ENCODE data around the gene ADAMTS2. TPM values are rescaled to one million over a fixed set of nuclear protein-coding genes. Genes with fewer than 3 reads are reported as not detected.

ADAMTS2 gene
- total and polyA plus RNA-seq, 12 donors, result 4.3 to 70.3 (median 22.4) TPM

DNA sequence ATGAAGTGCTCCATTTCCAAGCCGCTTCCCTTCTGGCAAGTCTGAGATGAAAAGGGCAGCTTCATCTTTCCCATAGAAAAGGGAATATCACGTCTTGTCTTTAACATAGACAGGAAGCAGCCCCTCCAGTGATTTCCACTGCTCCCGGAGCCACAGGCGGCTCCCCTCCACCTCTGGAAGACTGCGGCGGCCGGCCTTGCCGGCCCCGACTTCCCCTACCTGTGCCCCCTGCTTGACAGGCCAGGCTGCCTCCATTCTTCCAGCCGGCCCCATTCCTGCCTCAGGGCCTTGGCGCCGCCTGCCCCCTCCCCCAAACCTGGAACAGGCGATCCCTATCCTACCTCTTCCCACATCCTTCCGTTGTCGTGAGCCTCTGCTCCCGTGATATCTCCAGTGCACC is 143.3 kb downstream of the ADAMTS2 start:
- Histone ChIP-seq H3K27ac (no peak overlapping the region), H3K9me3 (replicated peaks in 1 of 3) (no peaks in the 10 kb centered on the region), H3K4me3 (no peak overlapping the region), H3K4me1 (replicated peaks in 1 of 2) (no peaks in the 10 kb centered on the region), H3K36me3 (replicated peaks in 1 of 2) (no peaks in the 10 kb centered on the region), H3K27me3 (no peaks in the 10 kb centered on the region)
- no peak for DNase-seq
- TF ChIP-seq, protein P1, sequence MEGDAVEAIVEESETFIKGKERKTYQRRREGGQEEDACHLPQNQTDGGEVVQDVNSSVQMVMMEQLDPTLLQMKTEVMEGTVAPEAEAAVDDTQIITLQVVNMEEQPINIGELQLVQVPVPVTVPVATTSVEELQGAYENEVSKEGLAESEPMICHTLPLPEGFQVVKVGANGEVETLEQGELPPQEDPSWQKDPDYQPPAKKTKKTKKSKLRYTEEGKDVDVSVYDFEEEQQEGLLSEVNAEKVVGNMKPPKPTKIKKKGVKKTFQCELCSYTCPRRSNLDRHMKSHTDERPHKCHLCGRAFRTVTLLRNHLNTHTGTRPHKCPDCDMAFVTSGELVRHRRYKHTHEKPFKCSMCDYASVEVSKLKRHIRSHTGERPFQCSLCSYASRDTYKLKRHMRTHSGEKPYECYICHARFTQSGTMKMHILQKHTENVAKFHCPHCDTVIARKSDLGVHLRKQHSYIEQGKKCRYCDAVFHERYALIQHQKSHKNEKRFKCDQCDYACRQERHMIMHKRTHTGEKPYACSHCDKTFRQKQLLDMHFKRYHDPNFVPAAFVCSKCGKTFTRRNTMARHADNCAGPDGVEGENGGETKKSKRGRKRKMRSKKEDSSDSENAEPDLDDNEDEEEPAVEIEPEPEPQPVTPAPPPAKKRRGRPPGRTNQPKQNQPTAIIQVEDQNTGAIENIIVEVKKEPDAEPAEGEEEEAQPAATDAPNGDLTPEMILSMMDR (IDR thresholded peaks at IDR 0.05), result no peak
- TF ChIP-seq POLR2A (IDR thresholded peaks at IDR 0.05), result no peak
- WGBS, 4 donors, result 82 to 86% (median 82%) methylated on average over 16 of the region's 16 CpGs
- intact Hi-C loops (cut with DNase I), result no loop called here

DNA sequence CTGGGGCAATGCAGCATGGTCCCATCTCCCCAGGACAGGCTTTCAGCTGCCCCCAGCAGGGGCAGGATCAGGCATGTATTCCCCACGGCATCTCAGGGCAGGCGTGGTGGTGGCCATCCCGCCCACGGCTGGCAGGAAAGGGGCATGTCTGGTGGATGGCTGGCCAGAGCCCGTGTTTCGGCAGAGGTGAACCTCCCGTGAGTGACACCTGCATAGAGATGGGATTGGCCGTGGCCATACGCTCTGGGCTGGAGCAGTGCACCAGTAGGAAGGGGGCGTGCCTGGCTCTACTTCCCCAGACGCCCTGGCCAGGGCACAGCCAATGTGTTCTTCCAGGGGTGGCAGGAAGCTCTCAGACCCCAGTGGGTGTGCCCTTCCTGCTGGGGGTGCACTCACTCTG is 146.0 kb downstream of the ADAMTS2 start:
- DNase-seq, result no peak
- H3K27ac ChIP-seq, result no peak overlapping the region
- no peaks in the 10 kb centered on the region for H3K4me1 ChIP-seq (replicated peaks in 1 of 2)
- intact Hi-C loops (cut with DNase I), result no loop called here
- 86 to 94% (median 90%) methylated on average over 6 to 11 of the region's 11 CpGs for WGBS, 4 donors
- H3K27me3 ChIP-seq, result no peaks in the 10 kb centered on the region
- no peaks in the 10 kb centered on the region for H3K9me3 ChIP-seq (replicated peaks in 1 of 3)
- no peaks in the 10 kb centered on the region for H3K36me3 ChIP-seq (replicated peaks in 1 of 2)
- TF ChIP-seq, protein P1 (IDR thresholded peaks at IDR 0.05), result no peak
- TF ChIP-seq POLR2A (IDR thresholded peaks at IDR 0.05), result no peak
- H3K4me3 ChIP-seq, result no peak overlapping the region

DNA sequence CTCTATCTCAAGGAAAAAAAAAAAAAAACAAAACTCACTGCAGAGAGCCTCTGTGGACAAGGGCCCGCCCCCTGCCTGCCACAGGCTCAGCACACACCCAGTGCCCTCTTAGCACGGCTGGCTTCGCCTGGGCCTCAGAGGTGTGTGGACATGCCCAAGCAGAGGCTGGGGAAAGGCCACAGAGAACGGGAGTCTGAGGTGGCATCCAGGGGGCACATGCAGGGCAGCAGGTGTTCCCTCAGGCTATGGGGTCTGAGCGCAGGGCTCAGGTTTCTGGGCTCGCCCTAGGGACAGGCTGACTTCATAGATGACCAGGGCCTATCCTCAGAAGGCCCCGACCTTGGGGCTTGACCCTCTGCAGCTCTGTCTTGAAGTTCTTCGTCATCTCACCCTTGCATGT is 146.4 kb downstream of the ADAMTS2 start:
- TF ChIP-seq, protein P1 (IDR thresholded peaks at IDR 0.05), result no peak
- no peak for TF ChIP-seq POLR2A (IDR thresholded peaks at IDR 0.05)
- H3K36me3 ChIP-seq (replicated peaks in 1 of 2), result no peaks in the 10 kb centered on the region
- H3K9me3 ChIP-seq (replicated peaks in 1 of 3), result no peaks in the 10 kb centered on the region
- H3K4me1 ChIP-seq (replicated peaks in 1 of 2), result no peaks in the 10 kb centered on the region
- H3K27me3 ChIP-seq, result no peaks in the 10 kb centered on the region
- no peak for DNase-seq
- intact Hi-C loops (cut with DNase I), result no loop called here
- H3K27ac ChIP-seq, result no peak overlapping the region
- 81 to 100% (median 88%) methylated on average over 3 to 8 of the region's 8 CpGs for WGBS, 4 donors
- H3K4me3 ChIP-seq, result no peak overlapping the region

DNA sequence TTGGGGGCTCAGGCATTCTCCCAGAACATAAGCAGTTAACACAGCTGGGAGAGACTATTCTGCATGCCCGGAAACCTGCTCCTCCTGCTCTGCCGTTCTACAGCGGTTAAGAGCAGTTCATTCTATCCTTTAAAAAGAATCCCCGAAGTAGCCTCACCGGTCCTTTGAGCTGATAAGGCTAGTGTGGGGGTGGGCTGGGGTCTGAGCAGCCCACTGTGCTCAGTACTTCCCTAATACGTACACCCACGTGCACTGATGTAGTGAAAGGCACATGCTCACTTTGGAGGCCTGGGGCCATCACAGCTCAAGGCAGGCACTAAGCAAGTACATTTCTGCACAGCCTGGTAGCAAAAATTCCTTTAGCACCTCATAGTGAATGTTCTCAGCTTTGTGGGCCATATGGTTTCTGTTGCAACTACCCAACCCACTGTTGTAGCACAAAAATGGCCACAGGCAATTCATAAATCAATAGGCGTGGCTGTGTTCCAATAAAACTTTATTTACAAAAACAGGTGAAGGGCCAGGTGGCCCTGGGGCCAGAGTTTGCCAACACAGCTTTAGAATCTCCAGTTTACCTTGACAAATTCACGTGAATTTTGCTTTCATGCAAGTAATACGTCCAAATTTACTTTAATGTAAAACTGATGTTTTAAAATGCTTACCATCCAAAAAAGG is 148.7 kb downstream of the ADAMTS2 start:
- no peak for DNase-seq
- Histone ChIP-seq H3K4me3 (no peak overlapping the region), H3K9me3 (replicated peaks in 1 of 3) (no peaks in the 10 kb centered on the region), H3K27ac (no peak overlapping the region), H3K36me3 (replicated peaks in 1 of 2) (no peaks in the 10 kb centered on the region), H3K4me1 (replicated peaks in 1 of 2) (no peaks in the 10 kb centered on the region), H3K27me3 (no peaks in the 10 kb centered on the region)
- intact Hi-C loops (cut with DNase I), result no loop called here
- TF ChIP-seq, protein P1 (IDR thresholded peaks at IDR 0.05), result no peak
- no peak for TF ChIP-seq POLR2A (IDR thresholded peaks at IDR 0.05)
- WGBS, 4 donors, result 84 to 94% (median 89%) methylated on average over 10 of the region's 10 CpGs
